ENCODE data around the gene ANKRD63.
A peak's percentile ranks its signal among the peaks of the same experiment; 100 is the strongest.

Gene ANKRD63

DNA sequence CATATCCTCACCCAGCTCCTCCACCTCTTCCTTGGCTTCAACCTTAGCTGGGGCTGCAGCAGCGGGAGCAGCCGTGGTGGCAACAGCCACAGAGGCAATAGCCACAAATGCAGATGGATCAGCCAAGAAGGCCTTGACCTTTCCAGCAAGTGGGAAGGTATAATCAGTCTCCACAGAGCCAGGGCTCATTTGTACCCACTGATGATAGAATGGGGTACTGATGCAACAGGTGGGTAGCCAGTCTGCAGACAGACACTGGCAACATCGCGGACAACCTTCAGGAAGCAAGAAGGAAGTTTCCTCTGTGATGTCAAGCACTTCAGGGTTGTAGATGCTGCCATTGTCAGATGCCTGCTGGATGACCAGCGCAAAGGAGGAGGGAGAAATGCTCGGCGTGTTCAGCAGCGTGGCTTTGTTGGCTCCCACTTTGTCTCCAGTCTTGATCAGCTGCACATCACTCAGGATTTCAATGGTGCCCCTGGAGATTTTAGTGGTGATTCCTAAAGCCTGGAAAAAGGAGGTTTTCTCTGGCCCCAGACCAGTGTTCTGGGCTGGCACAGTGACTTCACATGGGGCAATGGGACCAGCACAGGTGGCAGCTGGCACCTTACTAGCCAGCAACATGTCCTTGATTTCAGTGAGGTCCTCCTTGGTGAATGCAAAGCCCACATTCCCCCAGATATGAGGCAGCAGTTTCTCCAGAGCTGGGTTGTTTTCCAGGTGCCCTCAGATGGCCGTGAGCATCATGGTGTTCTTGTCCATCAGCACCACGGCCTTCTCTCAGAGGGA, 29.7 kb upstream of the ANKRD63 start:
- DNase-seq = no peak

DNA sequence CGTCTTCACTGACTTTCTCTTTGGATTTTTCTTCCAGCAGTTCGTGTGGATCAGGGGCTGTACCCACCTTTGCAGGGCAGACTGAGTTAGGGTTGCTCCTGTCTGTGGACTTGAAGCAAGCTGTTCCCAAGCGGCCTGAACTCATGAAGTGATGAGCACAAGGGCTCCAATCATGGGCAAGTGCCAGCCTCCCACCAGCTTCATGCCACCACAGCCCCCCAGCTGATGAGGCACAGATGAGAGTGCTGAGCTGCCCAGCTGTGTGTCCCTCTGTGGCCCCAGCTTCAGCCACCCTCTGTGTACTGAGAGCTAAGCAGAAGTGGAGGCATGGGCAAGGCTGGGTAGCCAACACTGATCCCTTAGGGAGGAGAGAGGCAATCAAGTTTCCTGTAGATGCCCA, 28.1 kb upstream of the ANKRD63 start:
- DNase-seq = no peak

DNA sequence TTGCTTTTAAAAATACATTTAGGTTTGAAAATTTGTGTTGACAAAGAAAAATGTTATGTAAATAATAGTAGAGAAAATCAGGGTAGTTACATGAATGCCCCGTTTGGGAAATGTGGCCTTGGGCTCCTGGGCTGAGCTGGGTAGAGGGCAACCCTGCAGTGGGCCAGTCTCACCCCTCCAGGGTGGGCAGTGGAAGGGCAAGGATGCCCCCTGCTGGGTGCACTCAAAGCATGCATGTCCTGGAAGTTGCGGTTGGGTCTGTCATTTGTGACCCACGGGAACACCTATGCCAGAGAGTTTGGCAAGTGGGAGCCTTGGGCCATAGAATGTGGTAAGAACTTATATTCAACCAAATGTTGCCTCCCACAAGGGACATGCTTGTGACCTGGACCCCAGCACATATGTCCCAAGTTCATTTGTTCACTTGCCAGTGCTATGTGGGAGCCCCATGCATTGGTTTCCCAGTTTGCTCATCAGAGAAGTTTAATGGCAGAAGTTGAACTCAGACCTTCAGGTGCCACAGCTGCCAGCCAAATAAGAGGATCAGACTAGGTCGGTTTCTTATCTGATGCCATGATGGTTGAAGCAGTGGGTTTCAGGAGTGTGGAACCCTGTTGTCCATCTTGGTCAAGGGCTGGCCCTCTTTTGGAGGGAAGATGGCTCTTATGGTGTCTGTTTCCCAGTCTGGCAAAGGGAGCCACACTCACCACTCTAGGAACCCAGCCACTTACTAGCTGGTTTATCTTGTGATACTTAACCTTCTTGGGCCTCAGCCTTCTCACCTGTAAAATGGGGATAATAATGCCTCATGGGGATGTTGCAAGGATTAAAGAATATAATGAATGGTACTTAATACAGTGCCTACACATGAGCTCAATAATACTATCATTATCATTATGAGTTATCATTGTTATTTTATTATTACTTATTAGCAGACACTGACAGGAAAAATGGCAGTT, 27.4 kb upstream of the ANKRD63 start:
- peak; percentile 56 for DNase-seq

DNA sequence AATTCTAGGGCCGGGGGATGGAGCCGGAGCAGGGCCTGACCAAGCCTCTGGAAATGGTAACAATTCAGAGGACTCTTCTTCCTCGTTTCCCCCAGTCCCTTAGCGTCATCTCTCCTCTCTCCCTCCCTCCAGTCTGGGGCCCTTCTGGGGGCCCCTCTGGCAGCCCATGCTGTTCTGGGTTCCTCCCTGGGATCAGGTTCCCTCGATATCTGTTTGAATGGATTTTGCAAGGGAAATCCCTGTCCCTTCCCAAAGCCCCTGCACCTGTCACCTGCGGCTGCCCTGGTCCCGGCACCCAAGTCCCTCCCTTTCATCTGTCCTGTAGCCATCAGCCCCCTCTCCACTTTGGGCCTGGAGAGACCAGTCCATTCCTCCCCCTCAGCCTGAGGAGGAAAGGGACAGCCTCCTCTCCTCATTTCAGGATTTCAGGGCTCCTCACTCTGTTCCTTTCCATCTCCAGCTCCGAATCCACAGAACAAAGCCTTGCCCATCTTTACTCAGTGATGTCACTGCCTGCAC, 26.5 kb upstream of the ANKRD63 start:
- DNase-seq = no peak

DNA sequence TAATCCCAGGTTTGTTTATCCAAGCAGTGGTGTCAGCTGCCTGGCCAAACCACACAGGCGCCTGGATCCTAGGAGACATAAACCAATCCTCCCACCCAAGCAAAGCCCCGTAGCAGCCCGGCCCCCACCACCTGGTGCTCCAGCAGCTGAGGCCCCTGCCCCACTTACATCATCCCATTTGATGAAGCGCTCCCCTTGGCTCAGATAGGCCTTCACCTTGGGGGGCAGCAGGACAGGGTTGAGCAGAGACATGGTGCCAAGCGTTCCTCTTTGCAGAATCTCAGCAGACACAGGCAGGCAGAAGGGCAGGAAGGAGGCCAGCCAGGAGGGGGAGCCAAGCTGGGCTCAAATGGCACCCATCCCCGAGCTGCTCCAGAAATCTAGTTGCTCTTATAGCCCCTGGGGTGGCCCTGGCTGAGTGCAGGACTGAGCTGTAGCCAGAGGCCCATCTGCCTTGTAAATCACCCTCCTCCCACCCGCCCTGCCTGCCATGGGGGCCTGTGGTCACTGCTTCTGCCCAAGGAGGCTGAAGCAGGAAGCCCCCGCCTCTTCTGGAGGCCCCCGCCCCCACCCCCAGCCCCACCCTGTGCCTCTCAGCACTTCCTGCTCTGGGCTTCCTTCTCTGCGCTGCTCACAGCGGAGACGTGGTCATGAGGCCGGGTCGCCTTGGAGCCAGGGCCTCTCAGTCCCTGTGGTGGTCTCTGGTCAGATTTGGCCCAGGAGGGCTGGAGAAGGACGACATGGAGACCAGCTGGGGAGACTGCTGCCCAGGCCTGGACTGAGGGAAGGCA, 24.8 kb upstream of the ANKRD63 start, which contains the start of gene PLCB2:
TSS of gene PLCB2 (minus strand) at position 515 of the 791 bp plus-strand sequence. CDS start at position 252, 263 bp downstream.
- DNase-seq = peak; percentile 67

DNA sequence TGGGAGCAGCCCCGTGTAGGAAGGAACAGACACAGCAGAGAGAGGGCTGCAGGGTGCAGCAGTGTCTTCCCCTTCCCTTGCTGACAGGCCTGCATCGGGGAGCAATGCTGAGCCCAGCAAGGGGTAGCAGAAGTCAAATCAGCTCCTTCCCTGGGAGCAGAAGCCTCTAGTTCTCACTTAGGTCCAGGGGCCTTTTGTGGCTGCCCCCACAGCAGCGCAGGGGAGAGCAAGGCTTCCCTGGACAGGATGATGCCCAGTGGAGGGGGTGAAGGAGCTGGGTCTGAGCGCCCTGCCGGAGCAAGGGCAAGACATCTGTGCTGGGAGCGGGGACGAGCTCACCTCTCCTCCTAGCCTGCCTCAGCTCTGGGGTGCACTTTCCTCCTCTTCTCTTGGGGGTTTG, 24.0 kb upstream of the ANKRD63 start:
- DNase-seq = peak; percentile 14

DNA sequence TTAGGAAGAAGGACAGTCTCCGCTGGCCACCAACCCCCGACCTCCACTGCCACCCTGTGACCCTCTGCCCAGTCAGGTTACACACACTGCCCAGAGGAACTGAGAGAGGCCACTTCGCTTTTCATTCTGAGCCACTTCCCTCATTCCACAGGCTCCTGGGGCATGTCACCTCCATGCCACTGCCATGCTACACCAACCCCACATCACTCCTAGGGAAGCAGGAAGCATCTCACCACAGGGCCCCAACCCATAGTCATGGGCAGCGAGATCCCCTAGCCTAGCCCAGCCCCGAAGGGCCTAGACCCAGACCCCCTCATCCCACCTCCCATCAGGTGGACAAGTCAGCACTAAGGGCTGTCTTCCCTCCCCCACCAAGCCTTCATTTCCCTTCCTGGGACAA, 23.5 kb upstream of the ANKRD63 start:
- DNase-seq = no peak

DNA sequence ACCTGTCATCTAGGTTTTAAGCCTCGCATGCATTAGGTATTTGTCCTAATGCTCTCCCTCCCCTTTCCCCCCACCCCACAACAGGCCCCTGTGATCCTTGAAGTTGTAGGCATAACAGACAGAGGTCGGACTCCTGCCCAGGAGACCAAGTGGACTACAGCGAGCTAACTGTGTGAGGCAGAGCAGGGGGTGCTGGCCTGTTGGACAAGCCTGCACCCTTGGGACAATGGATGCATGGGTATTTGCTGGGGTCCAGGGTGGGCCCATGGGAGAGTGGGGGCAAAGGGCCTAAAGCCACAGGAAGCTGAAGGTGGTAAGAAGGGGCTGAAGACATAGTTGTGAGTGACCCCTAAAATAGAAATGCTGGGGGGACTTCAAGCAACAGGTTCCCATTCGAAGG, 22.4 kb upstream of the ANKRD63 start:
- no peak for DNase-seq

DNA sequence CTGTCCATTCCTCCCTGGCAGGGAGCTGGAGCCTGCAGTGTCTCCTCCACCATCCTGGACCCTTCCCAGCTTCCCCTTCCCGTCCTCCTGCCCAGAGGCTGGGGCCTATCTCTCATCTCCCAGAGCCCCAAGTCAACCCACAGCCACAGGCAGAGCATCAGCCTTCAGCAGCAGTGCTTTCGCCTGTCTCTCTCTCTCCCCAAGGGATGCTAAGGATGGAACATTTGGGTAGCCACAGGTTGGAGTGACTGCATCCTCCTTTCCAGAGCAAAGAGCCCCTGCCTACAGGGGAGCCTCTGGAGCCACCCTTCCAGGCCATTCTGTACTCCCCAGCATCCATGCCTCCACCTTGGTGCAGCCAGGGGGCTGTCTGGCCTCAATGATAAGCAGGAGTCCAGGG, 20.7 kb upstream of the ANKRD63 start:
- no peak for DNase-seq

DNA sequence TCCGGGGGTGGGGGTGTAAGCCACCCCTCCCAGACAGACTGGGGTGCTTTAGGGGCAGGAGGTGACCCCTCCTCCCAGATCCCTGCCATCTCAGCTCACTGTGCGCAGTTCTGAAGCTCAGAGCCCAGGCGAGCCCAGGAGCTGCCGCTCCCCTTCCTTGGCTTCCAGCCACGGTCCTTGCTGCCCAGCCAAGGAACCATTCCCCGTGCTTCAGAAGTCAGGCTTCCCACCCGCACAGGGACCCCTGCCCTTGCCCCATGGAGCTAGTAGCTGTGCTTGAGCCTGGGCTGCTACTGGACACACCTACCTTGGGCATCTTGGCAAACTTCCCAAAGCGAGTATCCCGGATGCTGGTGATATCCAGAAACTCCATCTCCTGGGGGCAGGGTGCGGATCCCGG, 20.1 kb upstream of the ANKRD63 start:
- no peak for DNase-seq

DNA sequence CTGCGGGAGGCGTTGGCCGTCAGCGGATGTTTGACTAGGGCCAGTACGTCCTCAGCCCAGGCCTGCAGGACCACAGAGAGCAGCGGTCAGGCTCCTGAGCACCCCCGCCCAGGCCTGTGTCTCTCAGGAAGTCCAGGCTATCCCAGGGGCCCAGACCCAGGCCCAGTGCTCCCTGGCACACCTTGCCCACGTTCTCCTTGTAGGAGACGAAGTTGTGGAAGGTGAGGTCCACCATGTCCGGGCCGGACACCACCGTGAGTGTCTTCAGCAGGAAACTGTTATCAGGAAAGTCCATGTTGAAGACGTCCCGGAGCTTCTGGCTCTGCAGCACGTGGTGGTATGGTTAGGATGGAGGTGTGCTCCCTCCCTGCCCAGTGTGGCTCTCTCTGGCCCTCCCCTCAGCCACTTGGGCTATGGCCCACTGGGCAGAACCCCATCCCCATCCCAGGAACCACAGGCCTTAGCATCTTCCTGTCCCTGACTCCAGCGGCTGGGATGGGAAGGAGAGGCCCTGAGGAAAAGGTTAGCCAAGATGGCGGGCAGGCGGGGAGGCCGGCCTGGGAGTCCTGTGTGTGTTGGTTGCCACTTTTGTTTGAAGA, 19.5 kb upstream of the ANKRD63 start:
- DNase-seq = no peak

DNA sequence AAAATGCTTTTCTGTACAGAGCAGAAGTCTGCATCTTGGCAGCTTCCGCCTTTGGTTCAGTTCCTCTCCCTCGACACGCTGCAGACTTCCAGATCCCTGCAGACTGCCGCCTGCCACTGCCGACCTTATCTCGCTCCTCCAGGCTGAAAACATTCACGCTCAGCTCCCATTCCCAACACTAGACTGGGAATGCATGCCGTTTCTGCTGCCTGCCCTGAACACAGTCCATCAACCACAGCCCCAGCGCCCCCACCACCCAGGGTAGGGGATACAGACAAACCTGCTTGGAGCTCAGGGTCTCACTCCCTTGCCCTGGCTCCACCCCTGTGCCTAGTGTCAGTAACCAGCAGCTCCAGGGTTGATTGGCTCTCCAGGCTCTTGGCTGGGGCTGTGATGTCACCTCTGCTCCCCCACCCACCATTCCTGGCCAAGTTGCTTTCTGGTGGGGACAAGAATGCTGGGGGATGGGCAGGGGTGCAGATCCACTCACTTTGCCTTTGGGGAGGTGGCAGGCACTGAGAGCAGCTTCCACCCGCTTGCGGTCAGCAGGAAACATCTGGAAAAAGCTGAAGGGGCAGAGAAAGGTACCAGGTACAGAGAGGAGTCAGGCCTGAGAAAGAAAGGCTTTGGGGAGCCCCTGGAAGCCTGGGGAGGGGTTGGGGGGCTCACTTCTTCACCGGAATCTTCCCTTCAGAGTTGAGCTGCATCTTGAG, 18.8 kb upstream of the ANKRD63 start:
- no peak for DNase-seq

DNA sequence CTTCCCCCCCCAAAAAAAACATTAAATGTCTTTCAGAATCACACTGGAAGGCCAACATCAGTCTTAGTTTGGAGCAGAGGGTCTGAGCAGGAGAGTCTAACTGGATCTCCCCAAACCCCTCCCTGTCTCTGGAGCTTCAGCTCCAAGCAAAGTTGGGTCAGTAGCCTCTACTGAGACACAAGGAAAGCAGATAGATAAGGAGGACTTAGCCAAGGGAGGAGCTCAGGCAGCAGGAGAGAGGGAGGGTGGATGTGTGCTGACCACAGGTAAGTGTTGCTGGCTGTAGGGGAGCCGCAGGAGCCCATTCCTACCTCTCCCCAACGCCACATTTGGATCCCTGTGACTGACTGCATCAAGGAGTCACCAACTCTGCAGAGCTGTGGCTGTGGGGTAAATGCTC, 17.9 kb upstream of the ANKRD63 start:
- no peak for DNase-seq

DNA sequence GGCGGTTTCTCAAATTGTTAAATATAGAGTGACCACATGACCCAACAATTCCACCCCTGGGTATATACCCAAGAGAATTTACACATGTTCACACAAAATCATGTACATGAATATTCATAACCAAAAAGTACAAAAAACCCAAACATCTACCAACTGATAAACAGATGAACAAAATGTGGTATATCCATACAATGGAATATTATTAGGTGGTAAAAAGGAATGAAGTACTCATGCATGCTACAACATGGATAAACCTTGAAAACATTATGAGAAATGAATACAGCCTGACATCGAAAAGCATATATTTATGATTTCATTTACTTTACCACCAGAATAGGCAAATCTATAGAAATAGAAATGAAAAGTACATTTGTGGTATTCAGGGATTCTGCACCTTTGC, 17.5 kb upstream of the ANKRD63 start:
- no peak for DNase-seq

DNA sequence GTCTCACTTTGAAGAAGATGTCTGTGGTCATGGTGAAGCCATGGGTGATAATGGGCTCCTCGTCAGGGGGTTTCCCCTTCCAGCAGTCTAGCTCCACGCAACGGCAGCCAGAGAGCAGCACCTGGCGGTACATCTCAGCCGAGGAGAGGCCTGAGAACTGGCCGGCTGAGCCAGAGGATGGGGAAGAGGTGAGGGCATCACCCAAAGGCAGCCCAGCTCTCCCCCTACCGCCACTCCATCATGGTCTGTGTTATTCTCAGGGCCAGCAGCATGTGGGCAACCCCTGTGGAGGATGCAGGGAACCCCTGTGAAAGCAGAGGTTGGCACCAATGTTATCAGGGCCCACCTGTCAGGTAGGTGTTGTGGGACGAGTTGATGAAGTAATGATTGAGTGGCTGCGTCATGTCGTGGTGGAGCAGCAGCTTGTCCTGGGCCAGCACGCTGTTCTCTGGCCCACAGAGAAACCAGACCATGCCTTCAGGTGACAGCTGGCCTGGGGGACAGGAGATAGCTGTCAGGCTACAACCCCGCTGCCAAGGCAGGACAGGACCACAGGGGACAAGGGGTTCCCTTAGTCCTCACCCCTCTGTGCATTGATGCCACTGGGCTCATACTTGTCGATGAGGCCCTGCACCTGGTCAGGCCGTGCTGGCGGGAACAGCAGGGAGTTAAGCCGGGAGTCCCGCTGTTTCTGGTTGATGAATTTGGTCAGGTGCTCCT, 15.5 kb upstream of the ANKRD63 start:
- DNase-seq = no peak

DNA sequence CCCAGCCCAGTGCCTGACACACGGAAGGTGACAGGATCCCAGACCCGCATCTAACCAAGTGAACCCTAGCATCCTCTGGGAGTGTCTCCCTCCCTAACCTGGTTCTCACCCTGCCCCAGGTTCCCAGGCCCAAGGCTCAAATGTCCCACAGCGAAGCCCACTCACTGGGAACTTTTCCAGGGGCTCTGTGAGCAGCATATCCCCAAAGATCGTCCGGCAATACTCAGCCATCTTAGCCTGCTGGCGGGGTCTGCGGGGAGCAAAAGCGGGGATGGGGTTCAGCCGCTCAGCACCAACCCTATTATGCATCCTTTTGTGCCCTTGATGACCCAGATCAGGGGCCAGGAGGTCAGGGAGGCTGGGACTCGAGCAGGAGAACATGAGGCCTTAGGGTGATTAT, 14.5 kb upstream of the ANKRD63 start:
- no peak for DNase-seq

DNA sequence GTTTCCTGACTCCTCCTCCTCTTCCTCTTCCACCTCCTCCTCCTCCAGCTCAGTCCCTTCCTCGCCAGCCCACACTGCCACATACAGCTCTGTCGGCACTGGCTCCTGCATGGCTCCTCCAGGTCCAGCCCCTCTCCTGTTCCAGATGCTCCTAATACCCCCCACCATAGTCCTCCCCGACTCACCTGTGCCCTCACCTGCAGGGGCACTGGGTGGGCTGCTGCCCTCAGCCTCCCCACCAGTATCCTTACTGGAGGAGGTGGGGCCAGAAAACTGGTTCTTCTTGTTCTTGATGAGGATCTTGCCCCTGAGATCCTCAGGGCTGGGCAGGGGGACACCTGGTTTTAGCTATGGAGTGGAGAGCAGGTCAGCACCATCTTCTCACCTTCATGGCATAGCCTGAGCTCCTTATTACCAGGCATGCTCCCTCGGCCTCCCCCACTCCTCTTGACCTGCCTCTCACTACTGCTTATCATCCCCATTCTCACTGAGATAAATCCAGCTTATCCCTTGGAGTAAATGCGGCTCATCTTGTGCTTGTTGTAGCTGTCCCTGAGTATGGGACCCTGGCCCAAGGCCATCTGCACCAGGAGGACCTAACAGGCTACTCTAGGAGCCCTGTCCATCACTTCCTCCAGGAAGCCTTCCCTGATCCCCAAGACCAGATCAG, 13.8 kb upstream of the ANKRD63 start:
- no peak for DNase-seq

DNA sequence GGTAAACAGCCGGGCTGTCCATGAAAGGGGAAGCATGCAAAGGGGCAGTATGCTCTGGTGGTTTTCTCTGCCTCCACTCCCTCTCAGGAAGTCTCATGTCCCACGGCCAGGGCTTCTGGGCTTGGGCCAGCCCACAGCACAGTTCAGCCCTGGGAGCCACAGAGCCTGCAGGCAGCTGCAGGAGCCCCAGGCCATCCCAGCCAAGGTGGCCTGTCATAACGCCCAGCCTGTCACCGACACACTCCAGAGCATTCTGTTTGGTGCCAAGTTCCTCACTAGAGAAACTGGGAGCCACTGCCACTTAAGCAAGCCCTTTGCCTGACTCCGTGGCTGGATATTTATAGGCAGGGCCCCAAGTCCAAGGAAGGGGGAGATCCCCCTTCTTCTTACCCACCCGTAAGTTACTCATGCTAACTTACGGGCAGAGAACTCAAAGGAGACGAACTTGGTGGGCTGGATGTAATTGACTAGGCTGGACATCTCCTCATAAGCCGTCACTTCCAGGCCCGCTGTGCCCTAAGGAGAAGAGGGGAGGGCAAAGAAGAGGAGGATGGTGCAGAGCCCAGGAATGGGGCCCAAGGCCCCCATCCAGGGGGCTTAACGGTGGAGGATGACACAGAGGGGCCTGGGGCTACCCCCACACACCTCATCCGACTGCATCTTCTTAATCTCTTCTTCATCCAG, 13.2 kb upstream of the ANKRD63 start:
- DNase-seq = no peak

DNA sequence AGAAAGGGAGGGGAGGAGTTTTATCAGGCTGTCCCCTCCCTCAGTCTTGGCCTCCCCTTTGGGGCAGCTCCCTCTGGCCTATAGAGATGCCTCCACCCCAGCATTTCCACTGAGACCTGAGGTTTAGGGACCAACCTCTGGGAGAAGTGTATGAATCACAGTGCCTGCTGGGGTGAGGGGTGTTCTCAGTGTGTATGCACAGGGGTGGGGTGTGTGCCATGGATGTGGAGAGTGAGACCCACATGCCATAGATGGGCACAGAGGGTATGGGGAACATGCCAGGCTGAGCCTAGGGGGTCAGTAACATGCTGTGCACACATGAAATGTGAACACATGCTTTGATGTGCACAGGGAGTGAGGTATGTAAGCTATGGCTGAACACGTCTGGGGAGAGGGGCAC, 12.4 kb upstream of the ANKRD63 start:
- no peak for DNase-seq

All from stimulated activated CD4-positive, alpha-beta T cell treated with anti-CD3 and anti-CD28 coated beads, Interleukin-4, amount 100 ng/mL, for 1 hour (primary cell).